Lower leg skin (tissue), 3 donors: ENCODE results near the gene GJB5.

Experiments used
- POLR2A ChIP-seq, 2 donors: fragments of 450-650 bp; IDR thresholded peaks; one replicate each; pipeline ENCODE4 v1.6.1; 2016 to 2017; ENCODE audit warnings: antibody characterized with exemption in 2 of 2, mild to moderate bottlenecking in 1 of 2, moderate library complexity in 1 of 2
- TF ChIP-seq, protein P1 (sequence below), 3 donors: fragments of 450-650 bp; IDR thresholded peaks; one replicate each; pipeline ENCODE4 v1.5.1; 2016; ENCODE audit warnings: antibody characterized with exemption in 3 of 3, mild to moderate bottlenecking in 3 of 3, moderate library complexity in 2 of 3

DNA sequence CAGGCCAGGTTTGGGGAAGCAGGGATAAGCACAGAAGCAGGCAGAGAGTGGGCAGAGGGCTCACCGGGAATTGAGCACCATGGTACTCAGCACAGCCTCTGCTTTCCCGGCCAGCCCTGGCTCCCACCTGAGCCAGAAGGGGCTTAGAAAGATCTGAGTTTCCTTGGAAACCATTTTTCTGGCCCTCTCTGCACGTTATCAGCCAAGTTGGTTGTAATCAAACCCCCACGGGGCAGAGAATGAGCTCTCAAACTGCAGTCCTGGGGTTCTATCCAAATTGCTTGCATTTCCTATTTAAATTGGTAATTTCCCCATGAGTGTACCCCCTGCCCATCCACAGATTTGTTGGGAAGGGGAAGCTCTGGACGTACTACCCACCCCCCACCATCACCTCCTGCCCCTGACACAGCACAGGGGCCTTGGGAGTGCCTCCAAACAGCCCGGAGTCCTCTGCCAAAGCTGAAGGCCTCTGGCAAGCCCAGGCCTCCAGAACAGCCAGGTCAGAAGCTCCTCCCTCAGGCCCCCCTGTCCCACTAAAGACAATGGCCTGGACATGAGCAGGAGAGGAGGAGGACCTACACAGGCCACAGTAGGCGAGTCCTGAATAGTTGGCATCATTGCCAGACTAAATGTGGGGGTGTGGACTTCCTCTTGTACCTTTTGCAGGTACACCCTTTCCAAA, 42.7 kb upstream of the GJB5 start:
- TF ChIP-seq, protein P1, sequence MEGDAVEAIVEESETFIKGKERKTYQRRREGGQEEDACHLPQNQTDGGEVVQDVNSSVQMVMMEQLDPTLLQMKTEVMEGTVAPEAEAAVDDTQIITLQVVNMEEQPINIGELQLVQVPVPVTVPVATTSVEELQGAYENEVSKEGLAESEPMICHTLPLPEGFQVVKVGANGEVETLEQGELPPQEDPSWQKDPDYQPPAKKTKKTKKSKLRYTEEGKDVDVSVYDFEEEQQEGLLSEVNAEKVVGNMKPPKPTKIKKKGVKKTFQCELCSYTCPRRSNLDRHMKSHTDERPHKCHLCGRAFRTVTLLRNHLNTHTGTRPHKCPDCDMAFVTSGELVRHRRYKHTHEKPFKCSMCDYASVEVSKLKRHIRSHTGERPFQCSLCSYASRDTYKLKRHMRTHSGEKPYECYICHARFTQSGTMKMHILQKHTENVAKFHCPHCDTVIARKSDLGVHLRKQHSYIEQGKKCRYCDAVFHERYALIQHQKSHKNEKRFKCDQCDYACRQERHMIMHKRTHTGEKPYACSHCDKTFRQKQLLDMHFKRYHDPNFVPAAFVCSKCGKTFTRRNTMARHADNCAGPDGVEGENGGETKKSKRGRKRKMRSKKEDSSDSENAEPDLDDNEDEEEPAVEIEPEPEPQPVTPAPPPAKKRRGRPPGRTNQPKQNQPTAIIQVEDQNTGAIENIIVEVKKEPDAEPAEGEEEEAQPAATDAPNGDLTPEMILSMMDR (IDR thresholded peaks at IDR 0.05) = no peak
- TF ChIP-seq POLR2A (IDR thresholded peaks at IDR 0.05) = no peak
